B cell (primary cell): Measurements from ENCODE around the gene EIF3D.

ENCODE experiments used
- CTCF ChIP-seq: fragments of 200-600 bp; IDR thresholded peaks from one replicate; pipeline ENCODE4 v1.8.0; 2022; ENCODE audit warnings: antibody characterized with exemption, mild to moderate bottlenecking
- EZH2 ChIP-seq: IDR thresholded peaks from 2 replicates; pipeline ENCODE4 v1.6.1; 2012; ENCODE audit warnings: borderline replicate concordance, low read depth, mild to moderate bottlenecking, moderate library complexity, low read length; ENCODE audit not compliant: insufficient read depth, poor library complexity, severe bottlenecking

- TF ChIP-seq CTCF (no peak), EZH2 (no peak)
These were observed 9.6 kb upstream of the EIF3D start for GRCh38 chr22:36538529-36538928.
